Glutamatergic neuron (in vitro differentiated cells): ENCODE results near the gene CLN3. TPM values are rescaled to one million over a fixed set of nuclear protein-coding genes. Genes with fewer than 3 reads are reported as not detected.

Experiments used
- DNase-seq: peaks from one replicate; pipeline ENCODE4 v3.0.0; 2022
- H3K27ac Mint-ChIP-seq: one replicate; pipeline ENCODE4 v1.8.0; 2020; ENCODE audit warnings: mild to moderate bottlenecking, mixed read lengths, inconsistent platforms; ENCODE audit not compliant: unreplicated experiment
- H3K27me3 Mint-ChIP-seq: one replicate; pipeline ENCODE4 v1.8.0; 2020; ENCODE audit warnings: mild to moderate bottlenecking, moderate library complexity, mixed read lengths, inconsistent platforms; ENCODE audit not compliant: unreplicated experiment
- H3K36me3 Mint-ChIP-seq: one replicate; pipeline ENCODE4 v1.8.0; 2020; ENCODE audit warnings: mild to moderate bottlenecking, mixed read lengths, inconsistent platforms; ENCODE audit not compliant: unreplicated experiment
- H3K4me1 Mint-ChIP-seq: one replicate; pipeline ENCODE4 v1.8.0; 2020; ENCODE audit warnings: mild to moderate bottlenecking, low read depth, mixed read lengths, inconsistent platforms; ENCODE audit not compliant: unreplicated experiment
- H3K4me3 Mint-ChIP-seq: one replicate; pipeline ENCODE4 v1.8.0; 2020; ENCODE audit warnings: mild to moderate bottlenecking, mixed read lengths, inconsistent platforms; ENCODE audit not compliant: unreplicated experiment
- H3K9me3 Mint-ChIP-seq: one replicate; pipeline ENCODE4 v1.8.0; 2020; ENCODE audit warnings: mild to moderate bottlenecking, moderate library complexity, mixed read lengths, inconsistent platforms; ENCODE audit not compliant: unreplicated experiment
- total RNA-seq: library from RNA; stranded (reverse); fragmentation: NEBNext Ultra II Directional; extraction: Animal tissue kit (Norgen Biotek cat#: 25700); gene quantifications from one replicate; pipeline ENCODE4 v1.2.1, GENCODE V29; 2021; ENCODE audit not compliant: unreplicated experiment
- TF ChIP-seq, protein P1 (sequence below): fragments of 200-600 bp; sonication (generic); IDR thresholded peaks from one replicate; pipeline ENCODE4 v1.5.0; 2021; ENCODE audit not compliant: partially characterized antibody, unreplicated experiment

Gene CLN3
- total RNA-seq, 1 donor from 2014 or later: 29.4 TPM

DNA sequence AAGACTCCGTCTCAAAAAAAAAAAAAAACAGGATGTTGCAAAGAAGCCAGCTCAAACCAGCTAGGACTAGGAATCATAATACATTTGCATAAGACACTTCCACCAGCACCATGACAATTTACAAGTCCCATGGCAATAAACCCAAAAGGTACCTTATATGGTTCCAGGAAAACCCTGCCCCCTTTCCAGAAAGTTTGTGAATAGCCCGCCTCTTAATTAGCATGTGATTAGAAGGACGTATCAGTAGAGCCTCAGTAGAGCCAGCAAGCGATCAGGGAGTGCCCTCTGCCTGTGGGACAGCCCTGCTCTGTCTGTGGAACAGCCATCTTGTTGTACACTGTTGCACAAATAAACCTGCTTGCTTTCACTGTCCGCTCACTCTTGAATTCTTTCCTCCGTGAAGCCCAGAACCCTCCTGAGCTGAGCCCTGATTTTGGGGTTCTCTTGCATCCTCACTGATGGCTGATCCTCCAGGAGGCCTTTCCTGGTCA, 32.9 kb upstream of the CLN3 start:
- no peaks in the 10 kb centered on the region for H3K4me1 Mint-ChIP-seq
- H3K27me3 Mint-ChIP-seq: no peaks in the 10 kb centered on the region
- no peak overlapping the region for H3K4me3 Mint-ChIP-seq
- no peaks in the 10 kb centered on the region for H3K36me3 Mint-ChIP-seq
- TF ChIP-seq, protein P1, sequence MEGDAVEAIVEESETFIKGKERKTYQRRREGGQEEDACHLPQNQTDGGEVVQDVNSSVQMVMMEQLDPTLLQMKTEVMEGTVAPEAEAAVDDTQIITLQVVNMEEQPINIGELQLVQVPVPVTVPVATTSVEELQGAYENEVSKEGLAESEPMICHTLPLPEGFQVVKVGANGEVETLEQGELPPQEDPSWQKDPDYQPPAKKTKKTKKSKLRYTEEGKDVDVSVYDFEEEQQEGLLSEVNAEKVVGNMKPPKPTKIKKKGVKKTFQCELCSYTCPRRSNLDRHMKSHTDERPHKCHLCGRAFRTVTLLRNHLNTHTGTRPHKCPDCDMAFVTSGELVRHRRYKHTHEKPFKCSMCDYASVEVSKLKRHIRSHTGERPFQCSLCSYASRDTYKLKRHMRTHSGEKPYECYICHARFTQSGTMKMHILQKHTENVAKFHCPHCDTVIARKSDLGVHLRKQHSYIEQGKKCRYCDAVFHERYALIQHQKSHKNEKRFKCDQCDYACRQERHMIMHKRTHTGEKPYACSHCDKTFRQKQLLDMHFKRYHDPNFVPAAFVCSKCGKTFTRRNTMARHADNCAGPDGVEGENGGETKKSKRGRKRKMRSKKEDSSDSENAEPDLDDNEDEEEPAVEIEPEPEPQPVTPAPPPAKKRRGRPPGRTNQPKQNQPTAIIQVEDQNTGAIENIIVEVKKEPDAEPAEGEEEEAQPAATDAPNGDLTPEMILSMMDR: no peak
- H3K9me3 Mint-ChIP-seq: no peaks in the 10 kb centered on the region
- H3K27ac Mint-ChIP-seq: no peak overlapping the region
- DNase-seq: no peak

DNA sequence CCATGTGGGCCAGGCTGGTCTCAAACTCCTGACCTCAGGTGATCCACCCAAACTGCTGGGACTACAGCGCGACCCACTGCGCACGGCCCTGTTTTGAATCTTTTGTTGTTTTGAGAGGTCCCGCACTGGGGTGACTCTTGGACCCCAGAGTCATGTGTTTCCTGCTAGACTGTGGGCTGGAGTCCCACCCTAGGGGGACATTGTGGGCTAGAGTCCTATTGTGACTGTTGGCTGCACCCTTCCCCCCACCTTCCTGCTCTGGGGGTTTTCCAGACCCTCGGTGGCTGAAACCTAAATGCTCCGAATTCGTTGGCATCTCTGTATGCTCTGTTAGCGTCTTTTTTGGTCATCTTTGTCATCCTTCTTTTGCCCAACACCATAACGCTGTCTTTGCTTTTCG, 30.9 kb upstream of the CLN3 start:
- no peaks in the 10 kb centered on the region for H3K36me3 Mint-ChIP-seq
- no peaks in the 10 kb centered on the region for H3K4me1 Mint-ChIP-seq
- H3K9me3 Mint-ChIP-seq: no peaks in the 10 kb centered on the region
- no peaks in the 10 kb centered on the region for H3K27me3 Mint-ChIP-seq
- no peak for DNase-seq
- no peak overlapping the region for H3K27ac Mint-ChIP-seq
- TF ChIP-seq, protein P1: no peak
- H3K4me3 Mint-ChIP-seq: no peak overlapping the region

DNA sequence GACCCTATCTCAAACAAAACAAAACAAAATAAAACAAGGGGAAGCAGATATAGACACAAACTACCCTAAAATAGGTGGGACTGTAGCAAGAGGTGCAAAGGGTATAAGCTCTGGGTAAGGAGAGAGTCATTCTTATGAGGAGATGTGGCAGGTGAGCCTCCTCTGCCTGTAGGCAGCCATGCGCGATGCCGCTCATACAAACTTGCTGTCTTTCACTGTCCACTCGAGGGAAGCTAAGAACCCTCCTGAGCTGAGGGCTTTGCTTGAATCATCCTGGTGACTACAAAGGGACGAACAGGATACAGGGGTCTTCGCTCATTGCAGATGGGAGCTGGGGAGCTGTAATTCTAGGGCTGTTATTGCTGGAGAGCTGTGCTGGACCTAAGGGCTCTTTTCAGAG, 29.6 kb upstream of the CLN3 start:
- TF ChIP-seq, protein P1: no peak
- no peaks in the 10 kb centered on the region for H3K36me3 Mint-ChIP-seq
- no peaks in the 10 kb centered on the region for H3K4me1 Mint-ChIP-seq
- H3K9me3 Mint-ChIP-seq: no peaks in the 10 kb centered on the region
- no peaks in the 10 kb centered on the region for H3K27me3 Mint-ChIP-seq
- H3K27ac Mint-ChIP-seq: no peak overlapping the region
- DNase-seq: no peak
- no peak overlapping the region for H3K4me3 Mint-ChIP-seq

DNA sequence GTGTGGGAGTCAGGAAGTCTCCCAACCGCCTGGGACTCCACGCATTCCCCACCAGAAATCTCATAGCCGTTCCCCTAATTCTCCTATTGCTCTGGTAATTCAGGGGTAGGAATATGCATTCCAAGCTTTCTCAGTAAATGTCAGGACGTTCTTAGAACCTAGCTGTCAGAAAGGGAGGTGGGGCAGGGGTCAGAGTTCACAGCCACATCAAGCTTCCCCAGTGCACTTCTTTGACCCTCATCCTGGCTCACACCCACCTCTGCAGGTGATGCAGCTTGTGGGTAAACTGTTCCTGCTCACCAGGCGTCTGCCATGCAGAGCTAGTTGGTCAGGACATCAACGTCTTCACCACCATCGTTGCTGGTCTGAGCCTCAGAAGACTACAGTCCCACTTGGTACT, 28.8 kb upstream of the CLN3 start:
- Mint-ChIP-seq H3K4me1 (no peaks in the 10 kb centered on the region), H3K27me3 (no peaks in the 10 kb centered on the region), H3K4me3 (no peak overlapping the region), H3K9me3 (no peaks in the 10 kb centered on the region), H3K27ac (no peak overlapping the region), H3K36me3 (no peaks in the 10 kb centered on the region)
- DNase-seq: no peak
- TF ChIP-seq, protein P1: no peak

DNA sequence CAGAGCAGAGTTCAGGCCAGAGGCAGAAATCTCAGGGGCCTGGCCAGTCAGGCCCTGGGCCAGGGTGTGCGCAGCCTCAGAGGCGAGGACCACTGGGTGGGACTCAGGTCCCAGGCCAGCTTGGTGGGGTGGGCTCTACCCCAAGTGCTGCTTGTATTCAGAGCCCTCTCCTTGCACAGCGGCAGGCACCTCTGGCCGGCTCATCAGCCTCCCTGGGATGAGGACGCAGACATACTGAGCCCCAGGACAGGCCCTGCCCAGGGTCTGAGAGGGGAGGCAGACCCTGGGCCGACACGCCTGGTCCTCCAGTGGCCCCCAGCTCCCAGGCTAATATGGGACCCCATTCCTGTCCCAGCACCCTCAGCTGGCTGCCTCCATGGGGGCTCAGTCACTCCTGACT, 22.4 kb upstream of the CLN3 start:
- no peak overlapping the region for H3K4me3 Mint-ChIP-seq

More for the DNA sequence above, 22.4 kb upstream of the CLN3 start:
- no peaks in the 10 kb centered on the region for H3K36me3 Mint-ChIP-seq
- TF ChIP-seq, protein P1: no peak
- no peaks in the 10 kb centered on the region for H3K9me3 Mint-ChIP-seq
- no peak for DNase-seq
- H3K4me1 Mint-ChIP-seq: no peaks in the 10 kb centered on the region
- H3K27ac Mint-ChIP-seq: no peak overlapping the region
- H3K27me3 Mint-ChIP-seq: peaks cover 7% of the 10 kb centered on the region
